HepG2 (cell line): Measurements from ENCODE around the gene UBE2M. TPM values are rescaled to one million over a fixed set of nuclear protein-coding genes. Genes with fewer than 3 reads are reported as not detected.
A peak's percentile ranks its signal among the peaks of the same experiment; 100 is the strongest.

ENCODE experiments used
- CEBPB ChIP-seq: IDR thresholded peaks from 2 replicates; pipeline ENCODE4 v1.6.1; 2011; ENCODE audit warnings: low read depth, low read length, improper control_type of control experiment, borderline replicate concordance
- HNRNPL ChIP-seq: fragments of 200-400 bp; formaldehyde crosslinking; IDR thresholded peaks from 2 replicates; pipeline ENCODE4 v1.6.1; 2017; ENCODE audit warnings: mild to moderate bottlenecking, low read depth, low read length
- POGZ ChIP-seq: sonication (generic); formaldehyde crosslinking; IDR thresholded peaks from 2 replicates; pipeline ENCODE4 v1.4.0; 2020; ENCODE audit warnings: mild to moderate bottlenecking, missing genetic modification reagents
- SALL2 ChIP-seq: sonication (generic); formaldehyde crosslinking; IDR thresholded peaks from 2 replicates; pipeline ENCODE4 v1.8.1; 2023; ENCODE audit warnings: mild to moderate bottlenecking, missing genetic modification reagents, inconsistent platforms
- ZNF841 ChIP-seq: sonication (generic); formaldehyde crosslinking; IDR thresholded peaks from 2 replicates; pipeline ENCODE4 v1.8.1; 2023; ENCODE audit warnings: missing genetic modification reagents, borderline replicate concordance
- polyA plus RNA-seq, 8 experiments: library from polyadenylated mRNA; depleted of rRNA in 3 of 8; stranded (reverse) in 7 of 8; unstranded in 1 of 8; fragments of >200 nt; fragmentation: Illumina TruSeq in 4 of 8; extraction: Trizol in 4 of 8; gene quantifications; 2 replicates each; pipeline versions ENCODE4 v1.2.1 to v1.2.3, GENCODE V29; 2011 to 2016; ENCODE audit warnings: low read depth in 4 of 8, missing spikeins in 1 of 8, mixed read lengths in 1 of 8; ENCODE audit not compliant: insufficient read depth in 1 of 8
- total RNA-seq, 5 experiments: library from RNA; depleted of rRNA; stranded (reverse); fragments of >200 nt; fragmentation: Illumina TruSeq; extraction: Trizol; gene quantifications; 2 replicates each; pipeline ENCODE4 v1.2.3, GENCODE V29; 2016; ENCODE audit warnings: low read depth in 1 of 5
- TF ChIP-seq, protein P1 (sequence below): sonication (generic); formaldehyde crosslinking; IDR thresholded peaks from 2 replicates; pipeline ENCODE4 v1.4.0; 2020; ENCODE audit warnings: missing genetic modification reagents
- TF ChIP-seq, protein P2 (sequence below): sonication (generic); formaldehyde crosslinking; IDR thresholded peaks from 2 replicates; pipeline ENCODE4 v1.5.0; 2020; ENCODE audit warnings: mild to moderate bottlenecking, missing genetic modification reagents, borderline replicate concordance
- TF ChIP-seq, protein P3 (sequence below): sonication (generic); formaldehyde crosslinking; IDR thresholded peaks from 2 replicates; pipeline ENCODE4 v1.5.1; 2020; ENCODE audit warnings: mild to moderate bottlenecking, moderate library complexity, missing genetic modification reagents
- TF ChIP-seq, protein P4 (sequence below), 2 experiments: sonication (generic) in 1 of 2; formaldehyde crosslinking in 1 of 2; IDR thresholded peaks; 2 replicates each; pipeline versions ENCODE4 v1.4.0 to v1.6.1; 2016 to 2020; ENCODE audit warnings: borderline replicate concordance in 1 of 2, low read depth in 1 of 2, mild to moderate bottlenecking in 1 of 2, missing genetic modification reagents in 1 of 2

Gene UBE2M
- total and polyA plus RNA-seq, 2 of the 13 experiments (the other 11 are each of a cell fraction or from before 2014, with no cell fraction given): 36.2 to 50.3 TPM

DNA sequence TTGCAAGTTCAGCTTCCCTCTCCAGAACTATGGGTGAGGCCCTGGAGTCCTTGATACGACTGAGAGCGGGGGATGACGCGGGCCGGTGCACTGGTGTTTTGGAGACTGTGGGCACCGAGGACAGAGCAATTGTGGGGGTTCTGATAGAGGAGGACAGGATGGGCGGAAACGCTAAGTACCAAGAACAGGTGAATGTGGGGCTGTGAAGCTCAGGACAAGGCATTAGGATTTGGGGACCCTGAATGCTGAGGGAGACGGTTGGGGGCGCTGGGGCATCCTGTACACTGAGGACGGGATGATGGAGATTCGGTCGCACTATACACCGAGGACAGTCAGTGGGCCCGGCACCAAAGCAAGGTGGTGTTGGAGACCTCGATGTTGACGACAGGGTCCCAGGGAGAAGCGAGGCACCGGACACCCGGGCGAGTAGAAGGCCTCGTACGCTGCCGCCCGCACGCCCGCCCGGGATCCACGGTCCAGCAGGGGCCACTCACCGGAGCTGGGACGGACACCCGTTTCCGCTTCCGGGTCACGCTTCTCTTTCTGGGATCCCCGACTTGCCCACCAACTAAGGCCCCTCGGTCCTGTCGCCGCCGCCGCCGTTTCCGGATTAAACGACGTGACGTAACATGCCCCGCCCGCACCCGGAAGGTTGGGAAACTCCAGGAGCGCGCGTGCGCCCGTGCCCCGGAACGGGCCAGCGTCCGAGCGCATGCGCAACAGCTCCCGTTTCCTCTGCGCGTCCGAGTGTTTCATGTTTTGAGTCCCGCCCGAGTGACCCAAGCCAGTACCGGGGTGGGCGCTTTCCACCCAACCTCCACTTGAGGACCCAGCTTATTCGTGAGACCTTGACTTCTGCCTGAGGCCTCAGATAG is 3.7 kb downstream of the UBE2M start, which contains the start of gene CHMP2A (continued):
- TF ChIP-seq, protein P1, sequence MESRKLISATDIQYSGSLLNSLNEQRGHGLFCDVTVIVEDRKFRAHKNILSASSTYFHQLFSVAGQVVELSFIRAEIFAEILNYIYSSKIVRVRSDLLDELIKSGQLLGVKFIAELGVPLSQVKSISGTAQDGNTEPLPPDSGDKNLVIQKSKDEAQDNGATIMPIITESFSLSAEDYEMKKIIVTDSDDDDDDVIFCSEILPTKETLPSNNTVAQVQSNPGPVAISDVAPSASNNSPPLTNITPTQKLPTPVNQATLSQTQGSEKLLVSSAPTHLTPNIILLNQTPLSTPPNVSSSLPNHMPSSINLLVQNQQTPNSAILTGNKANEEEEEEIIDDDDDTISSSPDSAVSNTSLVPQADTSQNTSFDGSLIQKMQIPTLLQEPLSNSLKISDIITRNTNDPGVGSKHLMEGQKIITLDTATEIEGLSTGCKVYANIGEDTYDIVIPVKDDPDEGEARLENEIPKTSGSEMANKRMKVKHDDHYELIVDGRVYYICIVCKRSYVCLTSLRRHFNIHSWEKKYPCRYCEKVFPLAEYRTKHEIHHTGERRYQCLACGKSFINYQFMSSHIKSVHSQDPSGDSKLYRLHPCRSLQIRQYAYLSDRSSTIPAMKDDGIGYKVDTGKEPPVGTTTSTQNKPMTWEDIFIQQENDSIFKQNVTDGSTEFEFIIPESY (CRISPR knock-in tag): no peak
- TF ChIP-seq SALL2 (CRISPR knock-in tag) (peak; percentile 57; the same call in 1 of the 2 replicates), ZNF841 (CRISPR knock-in tag) (no peak), CEBPB (peak; percentile 92), POGZ (CRISPR knock-in tag) (no peak), HNRNPL (0 out of 2 replicates have a peak, but pooled peaks have one; percentile 31)
- TF ChIP-seq, protein P2, sequence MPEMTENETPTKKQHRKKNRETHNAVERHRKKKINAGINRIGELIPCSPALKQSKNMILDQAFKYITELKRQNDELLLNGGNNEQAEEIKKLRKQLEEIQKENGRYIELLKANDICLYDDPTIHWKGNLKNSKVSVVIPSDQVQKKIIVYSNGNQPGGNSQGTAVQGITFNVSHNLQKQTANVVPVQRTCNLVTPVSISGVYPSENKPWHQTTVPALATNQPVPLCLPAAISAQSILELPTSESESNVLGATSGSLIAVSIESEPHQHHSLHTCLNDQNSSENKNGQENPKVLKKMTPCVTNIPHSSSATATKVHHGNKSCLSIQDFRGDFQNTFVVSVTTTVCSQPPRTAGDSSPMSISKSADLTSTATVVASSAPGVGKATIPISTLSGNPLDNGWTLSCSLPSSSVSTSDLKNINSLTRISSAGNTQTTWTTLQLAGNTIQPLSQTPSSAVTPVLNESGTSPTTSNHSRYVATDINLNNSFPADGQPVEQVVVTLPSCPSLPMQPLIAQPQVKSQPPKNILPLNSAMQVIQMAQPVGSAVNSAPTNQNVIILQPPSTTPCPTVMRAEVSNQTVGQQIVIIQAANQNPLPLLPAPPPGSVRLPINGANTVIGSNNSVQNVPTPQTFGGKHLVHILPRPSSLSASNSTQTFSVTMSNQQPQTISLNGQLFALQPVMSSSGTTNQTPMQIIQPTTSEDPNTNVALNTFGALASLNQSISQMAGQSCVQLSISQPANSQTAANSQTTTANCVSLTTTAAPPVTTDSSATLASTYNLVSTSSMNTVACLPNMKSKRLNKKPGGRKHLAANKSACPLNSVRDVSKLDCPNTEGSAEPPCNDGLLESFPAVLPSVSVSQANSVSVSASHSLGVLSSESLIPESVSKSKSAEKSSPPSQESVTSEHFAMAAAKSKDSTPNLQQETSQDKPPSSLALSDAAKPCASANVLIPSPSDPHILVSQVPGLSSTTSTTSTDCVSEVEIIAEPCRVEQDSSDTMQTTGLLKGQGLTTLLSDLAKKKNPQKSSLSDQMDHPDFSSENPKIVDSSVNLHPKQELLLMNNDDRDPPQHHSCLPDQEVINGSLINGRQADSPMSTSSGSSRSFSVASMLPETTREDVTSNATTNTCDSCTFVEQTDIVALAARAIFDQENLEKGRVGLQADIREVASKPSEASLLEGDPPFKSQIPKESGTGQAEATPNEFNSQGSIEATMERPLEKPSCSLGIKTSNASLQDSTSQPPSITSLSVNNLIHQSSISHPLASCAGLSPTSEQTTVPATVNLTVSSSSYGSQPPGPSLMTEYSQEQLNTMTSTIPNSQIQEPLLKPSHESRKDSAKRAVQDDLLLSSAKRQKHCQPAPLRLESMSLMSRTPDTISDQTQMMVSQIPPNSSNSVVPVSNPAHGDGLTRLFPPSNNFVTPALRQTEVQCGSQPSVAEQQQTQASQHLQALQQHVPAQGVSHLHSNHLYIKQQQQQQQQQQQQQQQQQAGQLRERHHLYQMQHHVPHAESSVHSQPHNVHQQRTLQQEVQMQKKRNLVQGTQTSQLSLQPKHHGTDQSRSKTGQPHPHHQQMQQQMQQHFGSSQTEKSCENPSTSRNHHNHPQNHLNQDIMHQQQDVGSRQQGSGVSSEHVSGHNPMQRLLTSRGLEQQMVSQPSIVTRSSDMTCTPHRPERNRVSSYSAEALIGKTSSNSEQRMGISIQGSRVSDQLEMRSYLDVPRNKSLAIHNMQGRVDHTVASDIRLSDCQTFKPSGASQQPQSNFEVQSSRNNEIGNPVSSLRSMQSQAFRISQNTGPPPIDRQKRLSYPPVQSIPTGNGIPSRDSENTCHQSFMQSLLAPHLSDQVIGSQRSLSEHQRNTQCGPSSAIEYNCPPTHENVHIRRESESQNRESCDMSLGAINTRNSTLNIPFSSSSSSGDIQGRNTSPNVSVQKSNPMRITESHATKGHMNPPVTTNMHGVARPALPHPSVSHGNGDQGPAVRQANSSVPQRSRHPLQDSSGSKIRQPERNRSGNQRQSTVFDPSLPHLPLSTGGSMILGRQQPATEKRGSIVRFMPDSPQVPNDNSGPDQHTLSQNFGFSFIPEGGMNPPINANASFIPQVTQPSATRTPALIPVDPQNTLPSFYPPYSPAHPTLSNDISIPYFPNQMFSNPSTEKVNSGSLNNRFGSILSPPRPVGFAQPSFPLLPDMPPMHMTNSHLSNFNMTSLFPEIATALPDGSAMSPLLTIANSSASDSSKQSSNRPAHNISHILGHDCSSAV (CRISPR knock-in tag): no peak
- TF ChIP-seq, protein P3, sequence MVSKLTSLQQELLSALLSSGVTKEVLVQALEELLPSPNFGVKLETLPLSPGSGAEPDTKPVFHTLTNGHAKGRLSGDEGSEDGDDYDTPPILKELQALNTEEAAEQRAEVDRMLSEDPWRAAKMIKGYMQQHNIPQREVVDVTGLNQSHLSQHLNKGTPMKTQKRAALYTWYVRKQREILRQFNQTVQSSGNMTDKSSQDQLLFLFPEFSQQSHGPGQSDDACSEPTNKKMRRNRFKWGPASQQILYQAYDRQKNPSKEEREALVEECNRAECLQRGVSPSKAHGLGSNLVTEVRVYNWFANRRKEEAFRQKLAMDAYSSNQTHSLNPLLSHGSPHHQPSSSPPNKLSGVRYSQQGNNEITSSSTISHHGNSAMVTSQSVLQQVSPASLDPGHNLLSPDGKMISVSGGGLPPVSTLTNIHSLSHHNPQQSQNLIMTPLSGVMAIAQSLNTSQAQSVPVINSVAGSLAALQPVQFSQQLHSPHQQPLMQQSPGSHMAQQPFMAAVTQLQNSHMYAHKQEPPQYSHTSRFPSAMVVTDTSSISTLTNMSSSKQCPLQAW (CRISPR knock-in tag): peak; percentile 83
- TF ChIP-seq, protein P4, sequence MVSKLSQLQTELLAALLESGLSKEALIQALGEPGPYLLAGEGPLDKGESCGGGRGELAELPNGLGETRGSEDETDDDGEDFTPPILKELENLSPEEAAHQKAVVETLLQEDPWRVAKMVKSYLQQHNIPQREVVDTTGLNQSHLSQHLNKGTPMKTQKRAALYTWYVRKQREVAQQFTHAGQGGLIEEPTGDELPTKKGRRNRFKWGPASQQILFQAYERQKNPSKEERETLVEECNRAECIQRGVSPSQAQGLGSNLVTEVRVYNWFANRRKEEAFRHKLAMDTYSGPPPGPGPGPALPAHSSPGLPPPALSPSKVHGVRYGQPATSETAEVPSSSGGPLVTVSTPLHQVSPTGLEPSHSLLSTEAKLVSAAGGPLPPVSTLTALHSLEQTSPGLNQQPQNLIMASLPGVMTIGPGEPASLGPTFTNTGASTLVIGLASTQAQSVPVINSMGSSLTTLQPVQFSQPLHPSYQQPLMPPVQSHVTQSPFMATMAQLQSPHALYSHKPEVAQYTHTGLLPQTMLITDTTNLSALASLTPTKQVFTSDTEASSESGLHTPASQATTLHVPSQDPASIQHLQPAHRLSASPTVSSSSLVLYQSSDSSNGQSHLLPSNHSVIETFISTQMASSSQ (IDR thresholded peaks at IDR 0.05; ENCODE audit: low read depth): no peak
- TF ChIP-seq, protein P4 (CRISPR knock-in tag; IDR thresholded peaks at IDR 0.05; ENCODE audit: borderline replicate concordance): 0 out of 2 replicates have a peak, but pooled peaks have one; percentile 17
